Loucy (cell line): ENCODE data around the gene RNASE8.

Experiments used
- CTCF ChIP-seq: fragments of 200-600 bp; sonication (generic); conservative IDR thresholded peaks from 2 replicates; pipeline ENCODE4 v1.5.1; 2014; ENCODE audit warnings: mild to moderate bottlenecking, antibody characterized with exemption, low read length
- EZH2phosphoT487 ChIP-seq: fragments of 200-600 bp; IDR thresholded peaks from 2 replicates; pipeline ENCODE4 v1.6.1; 2018; ENCODE audit warnings: antibody characterized with exemption, mild to moderate bottlenecking, moderate library complexity, borderline replicate concordance

DNA sequence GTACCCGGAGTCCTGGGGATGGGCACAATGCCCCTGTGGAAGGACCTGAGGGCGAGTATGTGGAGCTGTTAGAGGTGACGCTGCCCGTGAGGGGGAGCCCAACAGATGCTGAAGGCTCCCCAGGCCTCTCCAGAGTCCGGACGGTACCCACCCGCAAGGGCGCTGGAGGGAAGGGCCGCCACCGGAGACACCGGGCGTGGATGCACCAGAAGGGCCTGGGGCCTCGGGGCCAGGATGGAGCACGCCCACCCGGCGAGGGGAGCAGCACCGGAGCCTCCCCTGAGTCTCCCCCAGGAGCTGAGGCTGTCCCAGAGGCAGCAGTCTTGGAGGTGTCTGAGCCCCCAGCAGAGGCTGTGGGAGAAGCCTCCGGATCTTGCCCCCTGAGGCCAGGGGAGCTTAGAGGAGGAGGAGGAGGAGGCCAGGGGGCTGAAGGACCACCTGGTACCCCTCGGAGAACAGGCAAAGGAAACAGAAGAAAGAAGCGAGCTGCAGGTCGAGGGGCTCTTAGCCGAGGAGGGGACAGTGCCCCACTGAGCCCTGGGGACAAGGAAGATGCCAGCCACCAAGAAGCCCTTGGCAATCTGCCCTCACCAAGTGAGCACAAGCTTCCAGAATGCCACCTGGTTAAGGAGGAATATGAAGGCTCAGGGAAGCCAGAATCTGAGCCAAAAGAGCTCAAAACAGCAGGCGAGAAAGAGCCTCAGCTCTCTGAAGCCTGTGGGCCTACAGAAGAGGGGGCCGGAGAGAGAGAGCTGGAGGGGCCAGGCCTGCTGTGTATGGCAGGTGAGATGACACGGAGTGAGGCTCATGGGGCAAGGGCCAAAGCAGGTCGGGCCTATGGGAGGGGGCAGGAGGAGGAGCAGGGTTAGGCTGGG lies 17.0 kb downstream of the RNASE8 start:
- no peak for TF ChIP-seq CTCF
- TF ChIP-seq EZH2phosphoT487: no peak
